SK-N-SH (cell line): ENCODE data around the gene LNX2. TPM values are rescaled to one million over a fixed set of nuclear protein-coding genes. Genes with fewer than 3 reads are reported as not detected.

ENCODE experiments used
- CTCF ChIA-PET: fragments of 300-600, 350-600 bp; formaldehyde crosslinking; extraction: SDS; loops from one replicate; lab custom pipeline; 2021; lab: Yijun Ruan, JAX
- POLR2A ChIA-PET: fragments of 350-600 bp; sonication (Branson Sonifier 250); formaldehyde crosslinking; extraction: SDS; loops from one replicate; lab custom pipeline; 2020; ENCODE audit warnings: antibody characterized with exemption, inconsistent platforms; lab: Yijun Ruan, JAX
- DNase-seq: peaks from one replicate; pipeline ENCODE4 v3.0.0; 2012
- H2AFZ ChIP-seq: fragments of 200-600 bp; sonication (generic); 2 replicates; pipeline ENCODE4 v1.8.1; 2016; ENCODE audit warnings: antibody characterized with exemption, mild to moderate bottlenecking, low read depth
- H3F3A ChIP-seq: fragments of 200-600 bp; sonication (generic); replicated peaks from 2 replicates; pipeline ENCODE3; 2016; ENCODE audit warnings: antibody characterized with exemption, mild to moderate bottlenecking; ENCODE audit not compliant: insufficient read depth
- H3K27ac ChIP-seq, 2 experiments: fragments of 200-500 bp in 1 of 2; fragments of 200-600 bp in 1 of 2; sonication (Bioruptor generic) in 1 of 2; sonication (generic), shearing (Covaris generic) in 1 of 2; 2 replicates each; pipeline versions ENCODE4 v1.5.1 to v1.6.1; 2014 to 2016; ENCODE audit warnings: low read depth in 2 of 2, inconsistent platforms in 1 of 2, low read length in 1 of 2, mild to moderate bottlenecking in 1 of 2, mixed read lengths in 1 of 2
- H3K27me3 ChIP-seq: fragments of 200-600 bp; sonication (generic), shearing (Covaris generic); 2 replicates; pipeline ENCODE4 v1.6.1; 2016; ENCODE audit warnings: mixed run types; ENCODE audit not compliant: insufficient read depth
- H3K36me3 ChIP-seq, 2 experiments: fragments of 200-500 bp in 1 of 2; fragments of 200-600 bp in 1 of 2; sonication (Bioruptor generic) in 1 of 2; sonication (generic) in 1 of 2; replicated peaks in 1 of 2; 2 replicates each; pipeline versions ENCODE3 to v1.5.1; 2014 to 2016; ENCODE audit warnings: low read length in 1 of 2, mild to moderate bottlenecking in 1 of 2; ENCODE audit not compliant: insufficient read depth in 2 of 2, control insufficient read depth in 1 of 2
- H3K4me1 ChIP-seq, 2 experiments: fragments of 200-500 bp in 1 of 2; fragments of 200-600 bp in 1 of 2; sonication (Bioruptor generic) in 1 of 2; sonication (generic), shearing (Covaris generic) in 1 of 2; 2 replicates each; pipeline versions ENCODE4 v1.5.1 to v1.6.1; 2014 to 2016; ENCODE audit warnings: low read depth in 1 of 2, low read length in 1 of 2, mixed run types in 1 of 2; ENCODE audit not compliant: insufficient read depth in 2 of 2, control insufficient read depth in 1 of 2
- H3K4me2 ChIP-seq: fragments of 200-600 bp; sonication (generic), shearing (Covaris generic); 2 replicates; pipeline ENCODE4 v1.6.1; 2017; ENCODE audit warnings: mixed run types
- H3K4me3 ChIP-seq, 2 experiments: fragments of 200-500 bp in 1 of 2; fragments of 200-600 bp in 1 of 2; sonication (Bioruptor generic) in 1 of 2; sonication (generic), shearing (Covaris generic) in 1 of 2; 2 replicates each; pipeline versions ENCODE4 v1.5.1 to v1.8.1; 2014 to 2016; ENCODE audit warnings: low read depth in 2 of 2, inconsistent platforms in 1 of 2, low read length in 1 of 2, mild to moderate bottlenecking in 1 of 2, mixed read lengths in 1 of 2, moderate library complexity in 1 of 2
- H3K79me2 ChIP-seq: fragments of 200-600 bp; sonication (generic); 2 replicates; pipeline ENCODE4 v1.8.1; 2017; ENCODE audit warnings: mild to moderate bottlenecking; ENCODE audit not compliant: insufficient read depth
- H3K9ac ChIP-seq: fragments of 200-600 bp; sonication (generic); 2 replicates; pipeline ENCODE4 v1.6.1; 2017; ENCODE audit warnings: mixed run types
- H3K9me2 ChIP-seq: fragments of 200-600 bp; sonication (generic); 2 replicates; pipeline ENCODE4 v1.6.1; 2017; ENCODE audit warnings: mixed run types
- H3K9me3 ChIP-seq: fragments of 200-600 bp; sonication (generic); 2 replicates; pipeline ENCODE4 v1.6.1; 2017; ENCODE audit warnings: mixed run types, mild to moderate bottlenecking, moderate library complexity
- H4K20me1 ChIP-seq: fragments of 200-600 bp; sonication (generic); 2 replicates; pipeline ENCODE4 v1.6.1; 2017; ENCODE audit warnings: mild to moderate bottlenecking, mixed run types; ENCODE audit not compliant: insufficient read depth
- EZH2phosphoT487 ChIP-seq: fragments of 200-600 bp; sonication (generic); IDR thresholded peaks from 2 replicates; pipeline ENCODE4 v1.6.1; 2017; ENCODE audit warnings: low read depth, mixed run types, mild to moderate bottlenecking, antibody characterized with exemption, moderate library complexity, borderline replicate concordance
- MEF2A ChIP-seq: IDR thresholded peaks from 2 replicates; pipeline ENCODE4 v1.4.0; 2012; ENCODE audit warnings: low read depth, borderline replicate concordance
- NFIC ChIP-seq: IDR thresholded peaks from 2 replicates; pipeline ENCODE4 v1.4.0; 2012; ENCODE audit warnings: borderline replicate concordance
- POLR2AphosphoS5 ChIP-seq: IDR thresholded peaks from 2 replicates; pipeline ENCODE4 v1.6.1; 2012; ENCODE audit warnings: low read depth, low read length
- RCOR1 ChIP-seq: fragments of 150-350 bp; IDR thresholded peaks from 2 replicates; pipeline ENCODE4 v1.6.1; 2017; ENCODE audit warnings: antibody characterized with exemption, low read length
- USF1 ChIP-seq: IDR thresholded peaks from 2 replicates; pipeline ENCODE4 v1.4.0; 2012; ENCODE audit warnings: low read depth, borderline replicate concordance
- WGBS: methylation state at CpG from one replicate; pipeline ENCODE4 v1.1.6; 2017; ENCODE audit warnings: low lambda C conversion rate; 5-methylcytosine and 5-hydroxymethylcytosine counted together
- polyA plus RNA-seq, 3 experiments: library from polyadenylated mRNA; depleted of rRNA; stranded (reverse); fragments of >200 nt; gene quantifications; 2 replicates each; pipeline ENCODE4 v1.2.3, GENCODE V29; 2012
- TF ChIP-seq, protein P1 (sequence below): IDR thresholded peaks from 2 replicates; pipeline ENCODE4 v1.6.1; 2012; ENCODE audit warnings: mild to moderate bottlenecking, low read depth, low read length, moderate library complexity
- TF ChIP-seq, protein P2 (sequence below): fragments of 150-350 bp; IDR thresholded peaks from 2 replicates; pipeline ENCODE4 v1.6.1; 2016; ENCODE audit warnings: mild to moderate bottlenecking, low read depth, low read length
- TF ChIP-seq, protein P3 (sequence below): IDR thresholded peaks from 2 replicates; pipeline ENCODE4; 2012

LNX2 gene
- polyA plus RNA-seq, 1 of the 3 experiments (the other 2 are of a cell fraction) = 3.7 TPM

GRCh38 chr13:27534108-27534980, 86.0 kb downstream of the LNX2 start:
- POLR2A ChIA-PET = no interaction called here

More at GRCh38 chr13:27534108-27534980, 86.0 kb downstream of the LNX2 start:
- Histone ChIP-seq H3K4me3 (no peak overlapping the region), H3K4me2 (no peak overlapping the region), H3K79me2 (no peaks in the 10 kb centered on the region), H4K20me1 (no peaks in the 10 kb centered on the region), H3K4me1 (peaks cover 0 to 3% of the 10 kb centered on the region in 2 experiments; a peak in 1 of 4 replicates), H3K27ac (no peak overlapping the region), H3K9me2 (no peaks in the 10 kb centered on the region)
- CTCF ChIA-PET = interaction anchor here (0.8 to 11.2 kb wide), 15 partner anchors 11 to 450 kb away, joined by 3 to 207 read pairs (median 7); partner anchors contain the start of gene LNX2
- WGBS = 80% methylated on average over 10 of the region's 10 CpGs
- no peak for DNase-seq
- TF ChIP-seq EZH2phosphoT487 (no peak), NFIC (no peak), POLR2AphosphoS5 (no peak), USF1 (no peak), RCOR1 (no peak), MEF2A (no peak)
- TF ChIP-seq, protein P1, sequence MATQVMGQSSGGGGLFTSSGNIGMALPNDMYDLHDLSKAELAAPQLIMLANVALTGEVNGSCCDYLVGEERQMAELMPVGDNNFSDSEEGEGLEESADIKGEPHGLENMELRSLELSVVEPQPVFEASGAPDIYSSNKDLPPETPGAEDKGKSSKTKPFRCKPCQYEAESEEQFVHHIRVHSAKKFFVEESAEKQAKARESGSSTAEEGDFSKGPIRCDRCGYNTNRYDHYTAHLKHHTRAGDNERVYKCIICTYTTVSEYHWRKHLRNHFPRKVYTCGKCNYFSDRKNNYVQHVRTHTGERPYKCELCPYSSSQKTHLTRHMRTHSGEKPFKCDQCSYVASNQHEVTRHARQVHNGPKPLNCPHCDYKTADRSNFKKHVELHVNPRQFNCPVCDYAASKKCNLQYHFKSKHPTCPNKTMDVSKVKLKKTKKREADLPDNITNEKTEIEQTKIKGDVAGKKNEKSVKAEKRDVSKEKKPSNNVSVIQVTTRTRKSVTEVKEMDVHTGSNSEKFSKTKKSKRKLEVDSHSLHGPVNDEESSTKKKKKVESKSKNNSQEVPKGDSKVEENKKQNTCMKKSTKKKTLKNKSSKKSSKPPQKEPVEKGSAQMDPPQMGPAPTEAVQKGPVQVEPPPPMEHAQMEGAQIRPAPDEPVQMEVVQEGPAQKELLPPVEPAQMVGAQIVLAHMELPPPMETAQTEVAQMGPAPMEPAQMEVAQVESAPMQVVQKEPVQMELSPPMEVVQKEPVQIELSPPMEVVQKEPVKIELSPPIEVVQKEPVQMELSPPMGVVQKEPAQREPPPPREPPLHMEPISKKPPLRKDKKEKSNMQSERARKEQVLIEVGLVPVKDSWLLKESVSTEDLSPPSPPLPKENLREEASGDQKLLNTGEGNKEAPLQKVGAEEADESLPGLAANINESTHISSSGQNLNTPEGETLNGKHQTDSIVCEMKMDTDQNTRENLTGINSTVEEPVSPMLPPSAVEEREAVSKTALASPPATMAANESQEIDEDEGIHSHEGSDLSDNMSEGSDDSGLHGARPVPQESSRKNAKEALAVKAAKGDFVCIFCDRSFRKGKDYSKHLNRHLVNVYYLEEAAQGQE = no peak
- TF ChIP-seq, protein P2, sequence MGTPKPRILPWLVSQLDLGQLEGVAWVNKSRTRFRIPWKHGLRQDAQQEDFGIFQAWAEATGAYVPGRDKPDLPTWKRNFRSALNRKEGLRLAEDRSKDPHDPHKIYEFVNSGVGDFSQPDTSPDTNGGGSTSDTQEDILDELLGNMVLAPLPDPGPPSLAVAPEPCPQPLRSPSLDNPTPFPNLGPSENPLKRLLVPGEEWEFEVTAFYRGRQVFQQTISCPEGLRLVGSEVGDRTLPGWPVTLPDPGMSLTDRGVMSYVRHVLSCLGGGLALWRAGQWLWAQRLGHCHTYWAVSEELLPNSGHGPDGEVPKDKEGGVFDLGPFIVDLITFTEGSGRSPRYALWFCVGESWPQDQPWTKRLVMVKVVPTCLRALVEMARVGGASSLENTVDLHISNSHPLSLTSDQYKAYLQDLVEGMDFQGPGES = no peak
- TF ChIP-seq, protein P3, sequence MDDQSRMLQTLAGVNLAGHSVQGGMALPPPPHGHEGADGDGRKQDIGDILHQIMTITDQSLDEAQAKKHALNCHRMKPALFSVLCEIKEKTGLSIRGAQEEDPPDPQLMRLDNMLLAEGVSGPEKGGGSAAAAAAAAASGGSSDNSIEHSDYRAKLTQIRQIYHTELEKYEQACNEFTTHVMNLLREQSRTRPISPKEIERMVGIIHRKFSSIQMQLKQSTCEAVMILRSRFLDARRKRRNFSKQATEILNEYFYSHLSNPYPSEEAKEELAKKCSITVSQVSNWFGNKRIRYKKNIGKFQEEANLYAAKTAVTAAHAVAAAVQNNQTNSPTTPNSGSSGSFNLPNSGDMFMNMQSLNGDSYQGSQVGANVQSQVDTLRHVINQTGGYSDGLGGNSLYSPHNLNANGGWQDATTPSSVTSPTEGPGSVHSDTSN = no peak
- TF ChIP-seq, all 33 proteins: peak for 0
- no peaks in the 10 kb centered on the region for H3K36me3 ChIP-seq
- peaks cover 2% of the 10 kb centered on the region; the same call in 1 of the 2 replicates for H3K27me3 ChIP-seq
- H3K9me3 ChIP-seq = no peaks in the 10 kb centered on the region
- no peak overlapping the region for H3K9ac ChIP-seq
- H3F3A ChIP-seq = no peaks in the 10 kb centered on the region
- H2AFZ ChIP-seq = no peak overlapping the region
